Stimulated activated CD8-positive, alpha-beta memory T cell treated with anti-CD3 and anti-CD28 coated beads, Interleukin-12 subunit alpha, Interleukin-12 subunit beta, amount 100 ng/mL, for 1 hour (primary cell): ENCODE results near the gene LIN28B.
"Not testable (repeated sequence)": the region's sequence is repeated elsewhere in the genome, so short reads cannot be mapped to it uniquely, and the experiment has no call there.

Source experiments
- DNase-seq: peaks from one replicate; pipeline ENCODE4 v3.0.0-alpha.2; 2020; ENCODE audit warnings: low read depth

Gene LIN28B

GRCh38 chr6:104956731-104957294 is at the start of gene LIN28B:
TSS of gene LIN28B (plus strand) at chr6:104957107. CDS start at chr6:104957251, 144 bp downstream.
- no peak for DNase-seq

GRCh38 chr6:104908031-104908887 is 48.6 kb upstream of the LIN28B start:
- DNase-seq, result no peak

- DNase-seq, result no peak
Measured at GRCh38 chr6:104908888-104909525, 47.9 kb upstream of the LIN28B start.

- DNase-seq, result no peak
Measured at GRCh38 chr6:104921896-104922295, 35.0 kb upstream of the LIN28B start.

GRCh38 chr6:104928141-104928540 is 28.8 kb upstream of the LIN28B start:
- DNase-seq, result no peak

GRCh38 chr6:104929353-104929752 is 27.6 kb upstream of the LIN28B start:
- DNase-seq, result no peak

GRCh38 chr6:104930939-104931338 is 26.0 kb upstream of the LIN28B start:
- no peak for DNase-seq

GRCh38 chr6:104936766-104937535 is 20.0 kb upstream of the LIN28B start:
- DNase-seq, result no peak

- DNase-seq, result no peak
Measured at GRCh38 chr6:104940238-104940892, 16.5 kb upstream of the LIN28B start.

- no peak for DNase-seq
Measured at GRCh38 chr6:104940893-104941728, 15.8 kb upstream of the LIN28B start.

- DNase-seq, result no peak
Measured at GRCh38 chr6:104941729-104942091, 15.2 kb upstream of the LIN28B start.

GRCh38 chr6:104943781-104944180 is 13.1 kb upstream of the LIN28B start:
- DNase-seq, result no peak

- no peak for DNase-seq
Measured at GRCh38 chr6:104949206-104949605, 7.7 kb upstream of the LIN28B start.

GRCh38 chr6:104951677-104952076 is 5.2 kb upstream of the LIN28B start:
- DNase-seq, result no peak

GRCh38 chr6:104952911-104953399 is 4.0 kb upstream of the LIN28B start:
- DNase-seq, result no peak

GRCh38 chr6:104953400-104954189 is 3.3 kb upstream of the LIN28B start:
- DNase-seq, result not testable (repeated sequence)

GRCh38 chr6:104954190-104954797 is 2.6 kb upstream of the LIN28B start:
- DNase-seq, result no peak

- no peak for DNase-seq
Measured at GRCh38 chr6:104955491-104955890, 1.4 kb upstream of the LIN28B start.

- no peak for DNase-seq
Measured at GRCh38 chr6:104955927-104956730, 778 bp upstream of the LIN28B start.
